Activated T-cell treated with anti-CD3 and anti-CD28 coated beads, Interleukin-2, amount 50 U/mL, for 72 hours (primary cell): ENCODE data around the gene STK4. TPM values are rescaled to one million over a fixed set of nuclear protein-coding genes. Genes with fewer than 3 reads are reported as not detected.

Source experiments
- ATAC-seq, 2 donors: fragments of 150-1000 bp; cut with Tn5 transposase; replicated peaks in 1 of 2; 2 replicates each; pipeline ENCODE4 v1.10.0; 2021; ENCODE audit warnings: moderate library complexity in 2 of 2, mild to moderate bottlenecking in 1 of 2
- DNase-seq, 2 donors: peaks; one replicate each; pipeline ENCODE4 v3.0.0; 2021 to 2022; ENCODE audit warnings: mixed read lengths in 1 of 2
- H3K27ac Mint-ChIP-seq: one replicate; pipeline ENCODE4 v1.8.0; 2022; ENCODE audit warnings: mild to moderate bottlenecking, moderate library complexity, mixed read lengths
- H3K27me3 Mint-ChIP-seq: one replicate; pipeline ENCODE4 v1.8.0; 2022; ENCODE audit warnings: low read depth, mixed read lengths
- H3K36me3 Mint-ChIP-seq, 2 donors: one replicate each; pipeline ENCODE4 v1.8.0; 2022; ENCODE audit warnings: mixed read lengths in 2 of 2, mild to moderate bottlenecking in 1 of 2; ENCODE audit not compliant: insufficient read depth in 2 of 2
- H3K4me1 Mint-ChIP-seq: one replicate; pipeline ENCODE4 v1.8.0; 2022; ENCODE audit warnings: low read depth, mixed read lengths
- H3K4me3 Mint-ChIP-seq, 2 donors: one replicate each; pipeline ENCODE4 v1.8.0; 2022; ENCODE audit warnings: mild to moderate bottlenecking in 2 of 2, mixed read lengths in 2 of 2, moderate library complexity in 2 of 2
- H3K9me3 Mint-ChIP-seq, 2 donors: one replicate each; pipeline ENCODE4 v1.8.0; 2022; ENCODE audit warnings: mixed read lengths in 2 of 2
- total RNA-seq, 2 donors: library from RNA; stranded (reverse); gene quantifications; one replicate each; pipeline ENCODE4 v1.2.3, GENCODE V29; 2022

Gene STK4
- total RNA-seq, 2 donors from 2014 or later: 161 to 162 TPM

DNA sequence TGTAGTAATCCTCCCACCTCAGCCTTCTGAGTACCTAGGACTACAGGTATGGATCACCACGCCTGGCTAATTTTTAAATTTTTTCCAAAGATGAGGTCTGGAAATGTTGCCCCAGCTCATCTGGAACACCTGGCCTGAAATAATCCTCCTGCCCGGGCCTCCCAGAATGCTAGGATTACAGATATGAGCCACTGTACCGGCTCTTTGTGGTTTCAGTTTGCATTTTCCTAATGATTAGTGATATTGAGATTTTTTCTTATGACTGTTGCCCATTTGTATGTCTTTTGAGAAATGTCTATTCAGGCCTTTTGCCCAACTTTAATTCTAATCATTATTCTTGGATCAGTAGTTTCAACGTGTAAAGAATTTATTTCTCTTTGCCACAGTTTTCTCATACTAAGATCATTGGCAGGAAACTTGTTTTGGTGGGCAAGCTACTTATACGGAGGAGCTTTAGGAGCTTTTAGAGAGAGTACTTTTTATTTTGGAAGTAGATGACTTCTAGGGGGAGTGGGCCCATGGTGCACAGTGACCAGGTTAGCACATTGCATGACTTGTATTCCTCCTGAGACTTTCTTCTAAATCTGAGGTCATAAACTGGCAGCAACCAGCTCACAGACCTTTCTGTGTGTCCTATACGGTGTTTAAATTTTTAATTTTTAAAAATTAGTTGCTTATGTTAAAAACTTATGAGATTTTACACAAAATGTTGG lies 62.3 kb downstream of the STK4 start:
- Mint-ChIP-seq H3K27ac (peak overlapping the region; percentile 93), H3K9me3 (no peaks in the 10 kb centered on the region), H3K36me3 (peaks cover 17 to 50% of the 10 kb centered on the region in 2 donors), H3K4me3 (peak overlapping the region; percentile 17 to 83), H3K27me3 (no peaks in the 10 kb centered on the region), H3K4me1 (peaks cover 57% of the 10 kb centered on the region)
- peak; percentile 36 to 53 for ATAC-seq
- DNase-seq: no peak

DNA sequence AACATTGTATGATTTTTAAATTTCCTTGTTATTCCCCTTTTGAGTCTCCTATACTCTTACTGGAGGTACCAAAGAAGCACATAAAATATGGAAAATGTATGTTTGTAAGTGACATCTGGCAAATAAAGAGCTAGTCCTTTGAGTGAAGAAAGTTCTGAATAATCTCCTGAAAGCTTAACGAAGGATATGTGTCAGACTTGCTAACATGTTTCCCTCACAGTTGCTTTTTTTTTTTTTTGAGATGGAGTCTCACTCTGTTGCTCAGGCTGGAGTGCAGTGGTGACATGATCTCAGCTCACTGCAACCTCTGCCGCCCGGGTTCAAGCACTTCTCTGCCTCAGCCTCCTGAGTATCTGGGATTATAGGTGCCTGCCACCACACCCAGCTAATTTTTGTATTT lies 63.6 kb downstream of the STK4 start:
- peak overlapping the region; percentile 93 for H3K27ac Mint-ChIP-seq

DNA sequence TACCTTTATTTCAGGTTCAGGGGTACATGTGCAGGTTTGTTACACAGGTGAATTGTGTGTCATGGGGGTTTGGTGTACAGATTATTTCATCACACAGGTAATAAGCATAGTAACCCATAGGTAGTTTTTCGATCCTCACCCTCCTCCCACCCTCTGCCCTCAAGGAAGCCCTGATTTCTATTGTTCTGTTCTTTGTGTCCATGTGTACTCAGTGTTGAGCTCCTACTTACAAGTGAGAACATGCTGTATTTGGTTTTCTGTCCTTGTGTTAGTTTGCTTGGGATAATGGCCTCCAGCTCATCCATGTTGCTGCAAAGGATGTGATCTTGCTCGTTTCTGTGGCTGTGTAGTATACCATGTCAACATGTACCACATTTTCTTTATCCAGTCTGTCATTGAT lies 66.0 kb downstream of the STK4 start:
- Mint-ChIP-seq H3K36me3 (peaks cover 18 to 41% of the 10 kb centered on the region in 2 donors), H3K4me3 (no peak overlapping the region), H3K4me1 (peaks cover 83% of the 10 kb centered on the region), H3K27me3 (no peaks in the 10 kb centered on the region), H3K27ac (no peak overlapping the region), H3K9me3 (peaks cover 0 to 1% of the 10 kb centered on the region in 2 donors)
- DNase-seq (no peak), ATAC-seq (no peak)

More for the DNA sequence above, 63.6 kb downstream of the STK4 start:
- no peak for DNase-seq
- H3K27me3 Mint-ChIP-seq: no peaks in the 10 kb centered on the region
- H3K4me1 Mint-ChIP-seq: peaks cover 69% of the 10 kb centered on the region
- peaks cover 17 to 47% of the 10 kb centered on the region in 2 donors for H3K36me3 Mint-ChIP-seq
- peak; percentile 37 to 59 for ATAC-seq
- peak overlapping the region in 1 of 2 donors; percentile 20 for H3K4me3 Mint-ChIP-seq
- no peaks in the 10 kb centered on the region for H3K9me3 Mint-ChIP-seq

DNA sequence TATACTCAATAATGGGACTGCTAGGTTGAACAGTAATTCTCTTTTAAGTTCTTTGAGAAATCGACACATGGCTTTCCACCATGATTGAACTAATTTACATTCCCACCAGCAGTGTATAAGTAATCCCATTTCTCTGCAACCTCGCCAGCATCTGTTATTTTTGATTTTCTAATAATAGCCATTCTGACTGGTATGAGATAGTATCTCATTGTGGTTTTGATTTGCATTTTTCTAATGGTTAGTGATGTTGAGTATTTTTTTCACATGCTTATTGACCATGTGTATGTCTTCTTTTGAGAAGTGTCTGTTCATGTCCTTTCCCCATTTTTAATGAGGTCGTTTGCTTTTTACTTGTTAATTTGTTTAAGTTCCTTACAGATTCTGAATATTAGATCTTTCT lies 66.5 kb downstream of the STK4 start:
- Mint-ChIP-seq H3K4me3 (peak overlapping the region in 1 of 2 donors; percentile 29), H3K9me3 (peaks cover 0 to 1% of the 10 kb centered on the region in 2 donors), H3K4me1 (peaks cover 84% of the 10 kb centered on the region), H3K36me3 (peaks cover 15 to 38% of the 10 kb centered on the region in 2 donors), H3K27ac (peak overlapping the region; percentile 84), H3K27me3 (no peaks in the 10 kb centered on the region)
- ATAC-seq (no peak), DNase-seq (no peak)

DNA sequence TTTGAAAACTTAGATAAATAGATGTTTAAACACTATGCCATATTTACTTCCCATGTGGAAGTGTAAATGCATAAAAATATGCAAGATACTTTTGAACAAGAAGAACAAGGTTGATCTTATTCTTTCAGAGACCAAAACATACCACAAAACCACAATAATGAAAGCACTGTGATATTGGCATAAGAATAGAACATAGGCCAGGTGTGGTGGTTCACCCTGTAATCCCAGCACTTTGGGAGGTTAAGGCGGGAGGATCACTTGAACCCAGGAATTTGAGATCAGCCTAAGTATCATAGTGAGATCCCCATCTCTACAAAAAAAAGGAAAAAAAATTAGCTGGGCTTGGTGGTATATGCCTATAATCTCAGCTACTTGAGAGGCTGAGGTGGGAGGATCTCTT lies 68.1 kb downstream of the STK4 start:
- ATAC-seq (no peak), DNase-seq (no peak)
- Mint-ChIP-seq H3K9me3 (peaks cover 0 to 1% of the 10 kb centered on the region in 2 donors), H3K4me3 (peak overlapping the region in 1 of 2 donors; percentile 41), H3K27ac (peak overlapping the region; percentile 85), H3K36me3 (peaks cover 16 to 34% of the 10 kb centered on the region in 2 donors), H3K4me1 (peaks cover 82% of the 10 kb centered on the region), H3K27me3 (no peaks in the 10 kb centered on the region)

DNA sequence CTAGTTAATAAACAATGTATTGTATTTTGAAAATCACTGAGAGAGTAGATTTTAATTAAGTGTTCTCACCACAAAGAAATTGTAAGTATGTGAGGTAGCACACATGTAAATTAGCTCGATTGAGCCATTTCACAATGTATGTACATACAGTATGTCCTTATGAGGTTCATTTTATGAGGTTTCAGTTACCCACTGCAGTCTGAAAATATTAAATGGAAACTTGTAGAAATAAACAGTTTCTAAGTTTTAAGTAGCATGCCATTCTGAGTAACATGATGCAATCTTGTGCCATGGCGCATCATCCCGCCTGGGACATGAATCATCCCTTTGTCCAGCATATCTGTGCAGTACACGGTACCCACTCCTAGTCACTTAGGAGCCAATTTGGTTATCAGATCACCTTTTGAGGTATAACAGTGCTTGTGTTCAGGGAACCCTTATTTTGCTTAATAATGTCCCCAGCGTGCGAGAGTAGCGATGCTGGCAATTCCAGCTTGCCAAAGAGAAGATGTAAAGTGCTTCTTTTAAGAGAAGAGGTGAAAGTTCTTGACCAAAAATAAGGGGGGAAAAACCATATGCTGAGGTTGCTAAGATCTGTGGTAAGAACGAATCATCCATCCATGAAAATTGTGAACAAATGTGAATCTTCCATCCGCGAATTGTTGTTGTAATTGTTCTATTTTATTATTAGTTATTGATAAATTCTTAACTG lies 69.9 kb downstream of the STK4 start:
- peaks cover 91% of the 10 kb centered on the region for H3K4me1 Mint-ChIP-seq
- peak overlapping the region; percentile 100 for H3K27ac Mint-ChIP-seq
- no peaks in the 10 kb centered on the region for H3K27me3 Mint-ChIP-seq
- H3K4me3 Mint-ChIP-seq: peak overlapping the region; percentile 24 to 87
- ATAC-seq (peak; percentile 93 to 96), DNase-seq (peak; percentile 74 to 79)
- H3K36me3 Mint-ChIP-seq: peaks cover 15 to 34% of the 10 kb centered on the region in 2 donors
- peaks cover 0 to 1% of the 10 kb centered on the region in 2 donors for H3K9me3 Mint-ChIP-seq

DNA sequence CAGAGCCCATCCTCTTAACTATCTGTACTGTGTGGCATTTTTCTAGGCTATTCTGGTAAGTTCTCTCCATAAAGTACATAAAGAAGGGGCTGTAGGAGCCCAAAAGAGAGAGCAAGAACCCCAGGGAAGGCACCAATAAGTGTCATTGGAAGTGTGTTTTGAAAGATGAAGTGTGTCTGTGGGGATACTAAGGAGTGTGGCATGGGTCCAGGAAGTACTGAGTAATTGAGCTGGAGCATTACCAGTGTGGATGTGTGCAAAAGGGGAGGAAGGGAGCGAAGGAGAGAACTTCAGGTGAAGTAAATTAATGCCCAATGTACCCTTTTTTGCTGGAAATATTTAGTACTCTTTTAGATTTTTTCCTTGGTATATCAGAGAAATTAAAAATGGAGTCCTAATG lies 70.7 kb downstream of the STK4 start:
- H3K36me3 Mint-ChIP-seq: peaks cover 13 to 36% of the 10 kb centered on the region in 2 donors
- peaks cover 94% of the 10 kb centered on the region for H3K4me1 Mint-ChIP-seq
- peak overlapping the region in 1 of 2 donors; percentile 3 for H3K4me3 Mint-ChIP-seq
- peak overlapping the region; percentile 69 for H3K27ac Mint-ChIP-seq
- DNase-seq (no peak), ATAC-seq (no peak)
- H3K27me3 Mint-ChIP-seq: no peaks in the 10 kb centered on the region
- H3K9me3 Mint-ChIP-seq: peaks cover 0 to 1% of the 10 kb centered on the region in 2 donors

DNA sequence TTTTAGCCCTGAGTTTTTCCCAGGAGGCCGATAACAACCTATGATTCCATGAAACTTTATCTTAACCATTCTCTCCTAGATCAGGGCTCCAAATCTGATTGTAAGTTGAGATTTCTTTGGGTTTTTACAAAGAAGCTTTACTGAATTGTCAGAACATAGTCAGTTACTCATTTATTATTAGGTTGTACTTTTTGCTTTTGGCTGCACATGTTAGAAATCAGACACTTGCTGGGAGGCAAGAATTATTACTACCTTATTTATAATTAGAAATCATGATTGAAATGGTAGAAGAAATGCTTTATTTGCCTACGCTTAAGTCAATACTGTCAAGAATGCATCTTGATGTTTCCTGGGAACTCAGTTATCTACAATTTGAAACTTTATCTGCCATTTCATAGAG lies 71.3 kb downstream of the STK4 start:
- ATAC-seq: no peak
- H3K27me3 Mint-ChIP-seq: no peaks in the 10 kb centered on the region
- peaks cover 16 to 38% of the 10 kb centered on the region in 2 donors for H3K36me3 Mint-ChIP-seq
- H3K4me3 Mint-ChIP-seq: no peak overlapping the region
- H3K9me3 Mint-ChIP-seq: peaks cover 0 to 1% of the 10 kb centered on the region in 2 donors
- peaks cover 96% of the 10 kb centered on the region for H3K4me1 Mint-ChIP-seq
- H3K27ac Mint-ChIP-seq: peak overlapping the region; percentile 73
- DNase-seq: no peak

DNA sequence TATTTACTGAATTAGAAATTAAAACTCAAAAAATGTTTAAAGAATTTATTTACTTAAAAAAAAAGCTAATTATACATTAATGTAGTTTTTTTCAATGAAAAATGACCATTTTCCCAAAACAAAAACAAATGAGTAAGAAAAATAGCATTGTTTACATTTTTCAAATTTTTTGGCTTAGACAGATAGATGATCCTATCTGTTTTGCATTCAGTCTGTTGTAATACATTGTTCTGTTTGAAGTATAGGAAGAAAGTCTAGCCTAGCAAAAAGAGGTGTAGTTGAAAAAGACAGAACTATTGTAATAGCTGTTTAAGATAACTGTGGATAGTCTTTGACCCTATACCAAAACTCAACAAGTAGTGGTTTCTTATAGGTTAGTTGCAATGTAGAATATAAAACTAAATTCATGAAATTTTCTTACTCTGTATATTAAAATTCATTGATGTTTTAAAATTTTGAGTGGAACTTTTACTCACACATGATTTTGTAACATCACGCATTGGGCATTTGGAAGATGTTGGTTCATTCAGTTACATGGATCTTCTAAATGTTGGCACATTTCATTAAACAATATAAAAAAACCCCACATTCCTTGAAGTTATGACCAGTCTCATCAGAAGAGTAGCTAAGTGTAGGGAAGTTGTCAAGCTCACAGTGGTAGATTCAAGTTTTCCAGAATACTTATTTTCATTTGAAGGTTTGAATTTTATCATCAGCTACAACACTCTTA lies 72.6 kb downstream of the STK4 start:
- Mint-ChIP-seq H3K9me3 (peaks cover 0 to 1% of the 10 kb centered on the region in 2 donors), H3K4me3 (peak overlapping the region in 1 of 2 donors; percentile 56), H3K4me1 (peaks cover 97% of the 10 kb centered on the region), H3K27me3 (no peaks in the 10 kb centered on the region), H3K36me3 (peaks cover 15 to 37% of the 10 kb centered on the region in 2 donors), H3K27ac (peak overlapping the region; percentile 97)
- DNase-seq: no peak
- ATAC-seq: no peak

DNA sequence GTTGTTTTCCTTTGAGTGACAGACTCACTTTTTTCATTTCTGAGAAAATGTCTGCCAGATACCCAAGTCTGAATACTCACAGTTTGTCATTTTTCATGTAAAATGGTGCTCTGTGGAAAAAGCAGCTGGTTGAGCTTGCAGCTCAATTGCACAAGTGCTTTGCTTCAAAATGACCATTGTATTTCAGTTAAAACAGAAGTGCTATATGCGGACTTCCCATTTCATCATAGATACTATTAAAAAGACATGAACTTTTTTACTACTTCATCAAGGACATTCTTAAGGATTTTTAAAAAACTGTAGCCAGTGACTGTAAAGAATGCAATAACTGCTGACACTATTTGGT lies 73.1 kb downstream of the STK4 start:
- peaks cover 0 to 1% of the 10 kb centered on the region in 2 donors for H3K9me3 Mint-ChIP-seq
- H3K36me3 Mint-ChIP-seq: peaks cover 17 to 36% of the 10 kb centered on the region in 2 donors
- peaks cover 97% of the 10 kb centered on the region for H3K4me1 Mint-ChIP-seq
- DNase-seq (no peak), ATAC-seq (peak in 1 of 2 donors; percentile 16)
- peak overlapping the region; percentile 97 for H3K27ac Mint-ChIP-seq
- H3K27me3 Mint-ChIP-seq: no peaks in the 10 kb centered on the region
- peak overlapping the region in 1 of 2 donors; percentile 56 for H3K4me3 Mint-ChIP-seq

DNA sequence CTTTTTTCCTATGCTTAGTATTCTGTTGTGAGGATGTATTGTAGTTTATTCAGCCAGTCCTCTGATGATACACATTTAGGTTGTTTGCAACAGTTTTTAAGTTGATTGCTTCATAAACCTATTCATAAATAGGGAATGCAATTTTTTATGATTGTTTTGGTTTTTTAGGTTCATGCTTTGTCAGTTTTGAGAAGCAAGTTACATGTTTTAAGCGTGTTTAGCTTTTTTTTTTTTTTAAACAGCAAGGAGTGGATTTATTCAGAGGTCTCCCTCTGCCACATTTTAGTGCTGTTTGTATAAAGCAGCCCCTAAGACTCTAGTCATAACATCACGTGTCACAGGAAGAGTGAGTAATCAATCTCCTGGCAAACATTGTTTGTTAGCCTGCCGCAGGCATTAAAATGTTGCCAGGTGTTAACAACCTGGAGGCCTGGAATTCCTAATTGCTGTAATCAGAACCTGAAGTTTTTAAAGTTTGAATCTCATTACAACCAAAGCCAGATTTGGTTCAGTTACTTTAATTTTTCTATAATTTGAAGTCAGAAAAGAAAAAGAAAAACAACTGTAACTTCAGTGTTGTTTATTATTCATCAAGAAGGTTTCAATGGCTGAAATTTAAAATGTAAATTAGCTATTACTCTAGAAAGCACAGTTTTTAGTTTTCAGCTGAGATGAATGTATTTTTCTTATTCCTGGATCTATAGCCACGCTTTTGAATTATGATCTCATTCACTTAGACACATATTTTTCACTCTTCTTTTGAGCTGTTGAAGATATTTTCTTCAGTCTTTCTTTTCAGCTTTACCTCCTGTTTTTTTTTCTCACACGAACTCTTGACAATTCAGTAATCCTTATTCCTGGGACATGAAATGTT lies 75.4 kb downstream of the STK4 start:
- Mint-ChIP-seq H3K4me3 (peak overlapping the region; percentile 9 to 77), H3K36me3 (peaks cover 13 to 34% of the 10 kb centered on the region in 2 donors), H3K27ac (peak overlapping the region; percentile 98), H3K27me3 (no peaks in the 10 kb centered on the region), H3K9me3 (no peaks in the 10 kb centered on the region), H3K4me1 (peaks cover 77% of the 10 kb centered on the region)
- peak; percentile 83 to 85 for ATAC-seq
- peak in 1 of 2 donors; percentile 23 for DNase-seq

DNA sequence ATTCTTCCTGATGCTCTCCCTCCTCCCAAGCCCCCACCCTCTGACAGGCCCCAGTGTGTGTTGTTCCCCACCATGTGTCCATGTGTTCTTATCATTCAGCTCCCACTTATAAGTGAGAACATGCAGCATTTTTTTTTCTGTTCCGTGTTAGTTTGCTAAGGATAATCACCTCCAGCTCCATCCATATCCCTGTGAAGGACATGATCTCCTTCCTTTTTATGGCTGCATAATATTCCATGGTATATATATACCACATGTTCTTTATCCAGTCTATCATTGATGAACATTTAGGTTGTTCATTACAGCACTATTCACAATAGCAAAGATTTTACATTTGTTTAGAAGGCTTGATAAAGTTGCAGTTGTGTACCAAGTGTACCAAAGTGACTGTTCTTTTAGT lies 76.7 kb downstream of the STK4 start:
- no peaks in the 10 kb centered on the region for H3K9me3 Mint-ChIP-seq
- peaks cover 11 to 35% of the 10 kb centered on the region in 2 donors for H3K36me3 Mint-ChIP-seq
- H3K4me1 Mint-ChIP-seq: peaks cover 73% of the 10 kb centered on the region
- peak overlapping the region; percentile 98 for H3K27ac Mint-ChIP-seq
- peak overlapping the region in 1 of 2 donors; percentile 29 for H3K4me3 Mint-ChIP-seq
- DNase-seq (no peak), ATAC-seq (no peak)
- H3K27me3 Mint-ChIP-seq: no peaks in the 10 kb centered on the region
